ENCODE data around the gene COQ6.
"Not testable (repeated sequence)": the region's sequence is repeated elsewhere in the genome, so short reads cannot be mapped to it uniquely, and the experiment has no call there.

COQ6 gene

DNA sequence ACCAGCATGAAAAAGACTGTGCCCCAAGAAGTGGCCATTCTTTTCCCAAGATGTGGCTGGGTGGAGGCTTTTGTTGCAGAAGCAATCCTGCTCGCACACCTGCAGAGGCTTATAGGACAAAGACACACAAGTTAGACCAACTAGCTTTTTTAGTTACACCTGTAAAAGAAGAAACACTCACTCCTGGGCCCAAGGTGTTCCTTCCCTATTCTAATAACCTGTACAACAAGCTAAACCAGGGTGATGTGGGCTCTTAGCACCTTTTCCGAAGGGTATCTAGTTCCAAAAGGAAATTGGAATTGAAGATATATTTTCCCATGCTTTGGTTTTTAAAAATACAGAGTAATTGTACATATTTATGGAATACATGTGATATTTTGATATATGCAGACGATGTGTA, 38.0 kb downstream of the COQ6 start:
- Histone ChIP-seq H3K9me2 (replicated peaks; ENCODE audit: control insufficient read depth, low read length) (no peaks in the 10 kb centered on the region), H3K27ac (ENCODE audit: low read depth, low read length) (no peak overlapping the region), H3K4me1 (ENCODE audit: control insufficient read depth, low read length) (no peaks in the 10 kb centered on the region), H3K4me3 (ENCODE audit: low read length) (no peak overlapping the region), H3K27me3 (ENCODE audit: control insufficient read depth, low read length) (no peaks in the 10 kb centered on the region), H4K20me1 (ENCODE audit: control insufficient read depth, insufficient read depth, low read depth, low read length) (no peaks in the 10 kb centered on the region), H3K9me3 (ENCODE audit: control insufficient read depth, insufficient read depth, low read length) (no peaks in the 10 kb centered on the region), H3K36me3 (ENCODE audit: control insufficient read depth, low read length) (peaks cover 16% of the 10 kb centered on the region), H3K4me2 (ENCODE audit: low read length) (no peak overlapping the region), H3K79me2 (ENCODE audit: control insufficient read depth, low read length) (no peaks in the 10 kb centered on the region), H3F3A (ENCODE audit: control insufficient read depth, insufficient read depth) (no peaks in the 10 kb centered on the region)
- no peak for TF ChIP-seq EZH2phosphoT487 (IDR thresholded peaks at IDR 0.05; ENCODE audit: borderline replicate concordance, low read length)
- TF ChIP-seq, protein P1, sequence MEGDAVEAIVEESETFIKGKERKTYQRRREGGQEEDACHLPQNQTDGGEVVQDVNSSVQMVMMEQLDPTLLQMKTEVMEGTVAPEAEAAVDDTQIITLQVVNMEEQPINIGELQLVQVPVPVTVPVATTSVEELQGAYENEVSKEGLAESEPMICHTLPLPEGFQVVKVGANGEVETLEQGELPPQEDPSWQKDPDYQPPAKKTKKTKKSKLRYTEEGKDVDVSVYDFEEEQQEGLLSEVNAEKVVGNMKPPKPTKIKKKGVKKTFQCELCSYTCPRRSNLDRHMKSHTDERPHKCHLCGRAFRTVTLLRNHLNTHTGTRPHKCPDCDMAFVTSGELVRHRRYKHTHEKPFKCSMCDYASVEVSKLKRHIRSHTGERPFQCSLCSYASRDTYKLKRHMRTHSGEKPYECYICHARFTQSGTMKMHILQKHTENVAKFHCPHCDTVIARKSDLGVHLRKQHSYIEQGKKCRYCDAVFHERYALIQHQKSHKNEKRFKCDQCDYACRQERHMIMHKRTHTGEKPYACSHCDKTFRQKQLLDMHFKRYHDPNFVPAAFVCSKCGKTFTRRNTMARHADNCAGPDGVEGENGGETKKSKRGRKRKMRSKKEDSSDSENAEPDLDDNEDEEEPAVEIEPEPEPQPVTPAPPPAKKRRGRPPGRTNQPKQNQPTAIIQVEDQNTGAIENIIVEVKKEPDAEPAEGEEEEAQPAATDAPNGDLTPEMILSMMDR (IDR thresholded peaks at IDR 0.05; ENCODE audit: low read depth, low read length, poor library complexity, severe bottlenecking), result no peak

DNA sequence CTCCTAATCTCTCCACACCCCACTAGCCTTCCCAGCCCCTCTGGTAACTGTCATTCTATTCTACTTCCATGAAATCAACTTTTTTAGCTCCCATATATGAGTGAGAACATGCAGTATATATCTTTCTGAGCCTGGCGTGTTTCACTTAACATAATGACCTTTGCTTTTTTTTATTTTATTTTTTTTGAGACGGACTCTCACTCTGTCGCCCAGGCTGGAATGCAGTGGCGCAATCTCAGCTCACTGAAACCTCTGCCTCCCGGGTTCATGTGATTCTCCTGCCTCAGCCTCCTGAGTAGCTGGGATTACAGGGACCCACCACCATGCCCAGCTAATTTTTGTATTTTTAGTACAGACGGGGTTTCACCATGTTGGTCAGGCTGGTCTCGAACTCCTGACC, 38.6 kb downstream of the COQ6 start:
- H3F3A ChIP-seq (ENCODE audit: control insufficient read depth, insufficient read depth); H4K20me1 ChIP-seq (ENCODE audit: control insufficient read depth, insufficient read depth, low read depth, low read length); H3K79me2 ChIP-seq (ENCODE audit: control insufficient read depth, low read length); H3K4me3 ChIP-seq (ENCODE audit: low read length); H3K9me2 ChIP-seq (replicated peaks; ENCODE audit: control insufficient read depth, low read length); H3K27ac ChIP-seq (ENCODE audit: low read depth, low read length); H3K4me1 ChIP-seq (ENCODE audit: control insufficient read depth, low read length); H3K4me2 ChIP-seq (ENCODE audit: low read length); H3K9me3 ChIP-seq (ENCODE audit: control insufficient read depth, insufficient read depth, low read length); H3K27me3 ChIP-seq (ENCODE audit: control insufficient read depth, low read length): not testable (repeated sequence)
- H3K36me3 ChIP-seq (ENCODE audit: control insufficient read depth, low read length), result peaks cover 16% of the 10 kb centered on the region

DNA sequence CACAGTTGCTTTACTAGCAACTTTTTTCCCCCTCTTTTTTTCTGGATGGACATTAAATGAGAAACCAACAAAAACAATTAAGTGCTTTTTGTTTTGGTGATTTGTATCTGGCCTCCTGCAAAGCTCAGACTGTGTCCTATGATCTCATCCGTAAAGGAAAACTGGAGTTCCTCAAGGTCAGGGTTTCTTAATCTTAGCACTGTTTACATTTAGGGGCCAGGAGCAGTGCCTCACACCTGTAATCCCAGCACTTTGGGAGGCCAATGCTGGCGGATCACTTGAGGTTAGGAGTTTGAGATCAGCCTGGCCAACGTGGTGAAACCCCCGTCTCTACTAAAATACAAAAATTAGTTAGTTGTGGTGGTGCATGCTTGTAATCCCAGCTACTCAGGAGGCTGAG, 41.0 kb downstream of the COQ6 start:
- no peak overlapping the region for H3K27ac ChIP-seq (ENCODE audit: low read depth, low read length)
- H3K4me3 ChIP-seq (ENCODE audit: low read length), result no peak overlapping the region
- no peak overlapping the region for H3K4me2 ChIP-seq (ENCODE audit: low read length)
- peaks cover 18% of the 10 kb centered on the region for H3K36me3 ChIP-seq (ENCODE audit: control insufficient read depth, low read length)
- no peaks in the 10 kb centered on the region for H4K20me1 ChIP-seq (ENCODE audit: control insufficient read depth, insufficient read depth, low read depth, low read length)
- no peaks in the 10 kb centered on the region for H3K79me2 ChIP-seq (ENCODE audit: control insufficient read depth, low read length)
- H3F3A ChIP-seq (ENCODE audit: control insufficient read depth, insufficient read depth), result no peaks in the 10 kb centered on the region
- H3K27me3 ChIP-seq (ENCODE audit: control insufficient read depth, low read length), result no peaks in the 10 kb centered on the region
- peaks cover 18% of the 10 kb centered on the region for H3K4me1 ChIP-seq (ENCODE audit: control insufficient read depth, low read length)
- no peaks in the 10 kb centered on the region for H3K9me3 ChIP-seq (ENCODE audit: control insufficient read depth, insufficient read depth, low read length)
- H3K9me2 ChIP-seq (replicated peaks; ENCODE audit: control insufficient read depth, low read length), result no peaks in the 10 kb centered on the region
- TF ChIP-seq, protein P1 (IDR thresholded peaks at IDR 0.05; ENCODE audit: low read depth, low read length, poor library complexity, severe bottlenecking), result no peak
- TF ChIP-seq EZH2phosphoT487 (IDR thresholded peaks at IDR 0.05; ENCODE audit: borderline replicate concordance, low read length), result no peak

DNA sequence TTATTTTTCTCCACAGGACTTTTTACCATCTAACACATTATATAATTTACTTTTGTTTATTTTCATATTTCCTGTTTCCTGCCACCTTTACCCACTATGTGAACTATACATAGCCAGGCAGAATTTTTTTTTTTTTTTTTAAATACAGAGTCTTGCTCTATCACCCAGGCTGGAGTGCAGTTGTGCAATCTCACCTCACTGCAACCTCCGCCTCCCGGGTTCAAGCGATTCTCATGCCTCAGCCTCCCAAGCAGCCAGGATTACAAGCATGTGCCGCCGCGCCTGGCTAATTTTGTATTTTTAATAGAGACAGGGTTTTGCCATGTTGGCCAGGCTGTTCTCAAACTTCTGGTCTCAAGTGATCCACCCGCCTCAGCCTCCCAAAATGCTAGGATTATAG, 44.8 kb downstream of the COQ6 start:
- H3K4me3 ChIP-seq (ENCODE audit: low read length), result peak overlapping the region; percentile 52
- H3F3A ChIP-seq (ENCODE audit: control insufficient read depth, insufficient read depth); H3K9me2 ChIP-seq (replicated peaks; ENCODE audit: control insufficient read depth, low read length); H3K79me2 ChIP-seq (ENCODE audit: control insufficient read depth, low read length); H4K20me1 ChIP-seq (ENCODE audit: control insufficient read depth, insufficient read depth, low read depth, low read length); H3K9me3 ChIP-seq (ENCODE audit: control insufficient read depth, insufficient read depth, low read length); H3K27me3 ChIP-seq (ENCODE audit: control insufficient read depth, low read length): not testable (repeated sequence)
- H3K27ac ChIP-seq (ENCODE audit: low read depth, low read length), result peak overlapping the region; percentile 3; the same call in 1 of the 2 replicates
- H3K4me2 ChIP-seq (ENCODE audit: low read length), result peak overlapping the region; percentile 55
- peaks cover 20% of the 10 kb centered on the region for H3K4me1 ChIP-seq (ENCODE audit: control insufficient read depth, low read length)
- H3K36me3 ChIP-seq (ENCODE audit: control insufficient read depth, low read length), result peaks cover 12% of the 10 kb centered on the region
